GM15510 (cell line): Measurements from ENCODE around the gene DAGLA.

Experiments
- POLR2A ChIP-seq: IDR thresholded peaks from 3 replicates; pipeline ENCODE4 v1.6.1; 2011; ENCODE audit warnings: borderline replicate concordance; ENCODE audit not compliant: insufficient read length; ENCODE audit errors: extremely low read depth

The DAGLA gene

DNA sequence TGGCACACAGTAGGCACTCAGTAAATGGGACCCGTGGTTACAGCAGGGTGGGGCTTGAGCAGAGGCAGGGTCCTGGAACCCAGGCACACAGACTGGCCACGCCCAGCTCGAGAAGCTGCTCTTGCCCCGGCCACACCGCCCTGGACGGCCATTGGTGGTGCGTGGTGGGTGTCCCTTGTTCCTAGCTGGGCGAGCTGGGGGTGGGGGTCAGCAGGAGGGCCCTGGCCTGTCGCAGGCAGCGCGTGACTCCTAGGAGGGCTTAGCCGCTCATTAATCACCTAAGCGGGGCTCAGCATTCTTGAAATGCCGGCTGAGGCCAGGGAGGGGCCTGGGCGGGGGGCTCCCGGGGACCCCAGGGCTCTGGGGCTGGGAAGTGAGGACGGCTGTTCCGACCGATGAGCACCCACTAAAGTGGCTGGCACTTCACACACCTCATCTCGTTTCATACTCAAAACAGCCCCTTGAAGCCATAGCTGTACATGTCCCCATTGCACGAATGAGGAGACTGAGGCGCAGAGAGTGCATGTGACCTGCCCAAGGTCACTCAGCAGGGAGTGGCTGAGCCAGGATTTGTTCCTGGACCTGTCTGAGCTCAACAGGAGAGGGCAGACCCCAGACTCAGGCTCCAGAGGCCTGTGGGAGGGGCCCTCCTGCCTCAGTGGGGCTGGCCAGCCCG, 83.9 kb downstream of the DAGLA start:
- TF ChIP-seq POLR2A = no peak

DNA sequence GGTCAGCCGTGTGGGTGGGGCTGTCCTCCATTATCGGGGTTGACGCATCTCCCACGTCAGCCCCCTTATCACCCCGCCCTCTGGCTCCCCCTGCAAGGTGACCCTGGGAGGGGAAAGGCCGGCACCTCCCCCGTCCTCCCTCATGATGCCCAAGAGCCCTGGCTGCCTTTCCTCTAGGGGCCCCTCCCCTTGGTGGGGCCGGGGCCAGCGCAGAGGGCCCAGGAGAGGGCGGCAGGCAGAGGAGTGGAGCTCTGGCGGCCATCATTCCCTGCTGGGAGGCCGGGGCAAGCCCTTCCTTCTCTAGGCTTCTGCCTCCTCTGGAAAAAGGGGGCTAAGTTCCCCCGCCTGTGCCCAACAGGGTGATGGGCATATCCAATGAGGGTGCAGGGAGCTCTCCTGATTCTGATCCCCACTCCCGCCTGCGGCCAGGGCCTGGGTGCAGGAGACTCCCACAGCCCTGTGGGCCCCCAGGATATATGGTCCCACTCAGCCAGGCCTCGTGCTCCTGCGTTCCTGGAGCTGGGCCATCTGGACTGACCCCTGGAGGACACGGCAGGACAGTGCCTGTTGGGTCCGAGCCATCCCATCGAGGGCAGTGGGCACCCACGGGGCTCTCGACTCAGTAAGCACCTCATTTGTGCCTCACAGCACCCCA, 84.5 kb downstream of the DAGLA start:
- no peak for TF ChIP-seq POLR2A

DNA sequence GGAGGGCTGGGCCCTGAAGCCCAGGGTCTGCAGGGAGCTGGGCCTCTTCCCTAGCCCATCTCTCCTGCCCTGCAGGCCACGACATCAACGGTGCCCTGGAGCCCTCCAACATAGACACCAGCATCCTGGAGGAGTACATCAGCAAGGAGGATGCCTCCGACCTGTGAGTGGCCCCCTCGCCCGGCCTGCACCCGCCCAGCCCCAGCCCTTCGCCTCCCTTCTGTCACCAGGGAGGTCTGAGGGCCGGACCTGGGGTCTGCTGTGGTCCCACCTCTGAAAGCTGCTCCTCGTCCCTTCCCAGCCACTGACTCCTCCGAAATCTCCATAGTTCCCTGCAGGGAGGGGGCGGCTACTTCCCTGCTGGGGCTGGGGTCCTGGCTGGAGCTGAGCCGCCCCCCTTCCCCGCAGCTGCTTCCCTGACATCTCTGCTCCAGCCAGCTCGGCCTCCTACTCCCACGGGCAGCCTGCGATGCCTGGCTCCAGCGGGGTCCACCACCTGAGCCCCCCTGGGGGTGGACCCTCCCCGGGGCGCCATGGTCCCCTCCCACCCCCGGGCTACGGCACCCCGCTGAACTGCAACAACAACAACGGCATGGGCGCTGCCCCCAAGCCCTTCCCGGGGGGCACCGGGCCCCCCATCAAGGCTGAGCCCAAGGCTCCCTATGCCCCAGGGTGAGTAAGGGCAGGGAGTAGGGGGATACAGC, 85.5 kb downstream of the DAGLA start:
- TF ChIP-seq POLR2A = no peak

GRCh38 chr11:61766353-61766841, 86.2 kb downstream of the DAGLA start:
- no peak for TF ChIP-seq POLR2A

- TF ChIP-seq POLR2A = no peak
Measured at GRCh38 chr11:61768376-61769076, 88.3 kb downstream of the DAGLA start.

GRCh38 chr11:61769169-61769920, 89.2 kb downstream of the DAGLA start:
- TF ChIP-seq POLR2A = no peak

GRCh38 chr11:61769946-61770683, 89.9 kb downstream of the DAGLA start:
- no peak for TF ChIP-seq POLR2A

DNA sequence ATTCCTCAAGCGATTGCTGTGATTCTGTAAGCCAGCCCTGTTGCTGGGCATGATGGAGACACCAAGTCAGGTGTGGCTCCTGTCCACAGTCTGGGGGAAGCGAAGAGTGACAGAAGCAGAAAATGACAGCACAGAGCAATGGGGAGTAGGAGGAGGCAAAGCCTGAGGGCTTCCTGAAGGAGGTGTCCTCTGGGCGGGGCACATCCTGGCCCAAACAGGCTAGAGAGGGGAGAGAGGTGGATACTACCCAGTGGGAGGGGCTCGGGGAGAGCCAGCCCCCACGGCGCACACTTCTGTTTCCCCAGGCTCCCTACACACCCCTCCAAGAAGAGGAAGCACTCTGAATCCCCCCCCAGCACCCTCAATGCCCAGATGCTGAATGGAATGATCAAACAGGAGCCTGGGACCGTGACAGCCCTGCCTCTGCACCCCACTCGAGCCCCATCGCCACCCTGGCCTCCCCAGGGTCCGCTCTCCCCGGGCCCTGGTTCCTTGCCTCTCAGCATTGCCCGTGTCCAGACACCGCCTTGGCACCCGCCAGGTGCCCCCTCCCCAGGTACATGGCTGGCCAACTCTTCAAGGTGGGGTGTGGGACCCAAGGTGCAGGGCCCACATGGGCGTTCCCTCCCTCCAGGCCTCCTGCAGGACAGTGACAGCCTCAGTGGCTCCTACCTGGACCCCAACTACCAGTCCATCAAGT, 91.2 kb downstream of the DAGLA start:
- no peak for TF ChIP-seq POLR2A

- TF ChIP-seq POLR2A = no peak
Measured at GRCh38 chr11:61771985-61772455, 91.8 kb downstream of the DAGLA start.

- TF ChIP-seq POLR2A = no peak
Measured at GRCh38 chr11:61773356-61773755, 93.2 kb downstream of the DAGLA start.

- TF ChIP-seq POLR2A = no peak
Measured at GRCh38 chr11:61773809-61774208, 93.6 kb downstream of the DAGLA start.

GRCh38 chr11:61774411-61774810, 94.2 kb downstream of the DAGLA start:
- TF ChIP-seq POLR2A = no peak

GRCh38 chr11:61775106-61775505, 94.9 kb downstream of the DAGLA start:
- TF ChIP-seq POLR2A = no peak
